A673 (cell line): ENCODE data around the gene TCF25. TPM values are rescaled to one million over a fixed set of nuclear protein-coding genes. Genes with fewer than 3 reads are reported as not detected.
A peak's percentile ranks its signal among the peaks of the same experiment; 100 is the strongest.

Experiments
- BruUV-seq: library from RNA; stranded (reverse); fragments of 400-500 nt; replicated peaks from 2 replicates; lab custom pipeline; 2021; lab: Mats Ljungman, UMichigan
- CTCF ChIA-PET: fragments of 300-600 bp; sonication (Branson Sonifier 250); formaldehyde crosslinking; loops from one replicate; lab custom pipeline; 2022; ENCODE audit warnings: antibody characterized with exemption; lab: Charles Lee
- POLR2A ChIA-PET: fragments of 300-600 bp; sonication (Branson Sonifier 250); formaldehyde crosslinking; loops from one replicate; lab custom pipeline; 2022; ENCODE audit warnings: antibody characterized with exemption; ENCODE audit not compliant: low non-redundant PET; lab: Charles Lee
- DNase-seq: peaks from one replicate; pipeline ENCODE4 v3.0.0-alpha.2; 2015; ENCODE audit warnings: low spot score
- H3K27ac ChIP-seq: fragments of 200-600 bp; sonication (generic); 2 replicates; pipeline ENCODE4 v1.5.1; 2016; ENCODE audit warnings: mixed run types, low read depth, mild to moderate bottlenecking, mixed read lengths, antibody characterized with exemption, low read length; ENCODE audit not compliant: poor library complexity, severe bottlenecking
- H3K27me3 ChIP-seq: fragments of 200-600 bp; sonication (generic); replicated peaks from 2 replicates; pipeline ENCODE4 v1.6.1; 2017; ENCODE audit warnings: mixed run types, low read depth, mild to moderate bottlenecking, mixed read lengths, antibody characterized with exemption, low read length; ENCODE audit not compliant: insufficient read depth, poor library complexity
- H3K36me3 ChIP-seq: fragments of 200-600 bp; sonication (generic); 2 replicates; pipeline ENCODE4 v1.6.1; 2016; ENCODE audit warnings: mixed run types, mild to moderate bottlenecking, mixed read lengths, antibody characterized with exemption, low read length; ENCODE audit not compliant: insufficient read depth, poor library complexity, severe bottlenecking
- H3K4me1 ChIP-seq: fragments of 200-600 bp; sonication (generic); 2 replicates; pipeline ENCODE4 v1.6.1; 2017; ENCODE audit warnings: mixed run types, mild to moderate bottlenecking, mixed read lengths, antibody characterized with exemption, low read length; ENCODE audit not compliant: insufficient read depth, poor library complexity, severe bottlenecking
- H3K4me3 ChIP-seq: fragments of 200-600 bp; sonication (generic); 2 replicates; pipeline ENCODE4 v1.5.1; 2016; ENCODE audit warnings: low read depth, mixed run types, mild to moderate bottlenecking, mixed read lengths, low read length; ENCODE audit not compliant: poor library complexity, severe bottlenecking
- H3K9me3 ChIP-seq: fragments of 200-600 bp; sonication (generic); 2 replicates; pipeline ENCODE4 v1.6.1; 2016; ENCODE audit warnings: mixed run types, low read depth, mild to moderate bottlenecking, mixed read lengths, antibody characterized with exemption, low read length; ENCODE audit not compliant: poor library complexity, severe bottlenecking
- EZH2 ChIP-seq: fragments of 200-600 bp; sonication (generic); IDR thresholded peaks from 2 replicates; pipeline ENCODE4 v1.6.1; 2017; ENCODE audit warnings: borderline replicate concordance, low read depth, mild to moderate bottlenecking, mixed read lengths, antibody characterized with exemption, low read length; ENCODE audit not compliant: poor library complexity, severe bottlenecking
- intact Hi-C: fragments of 100-400 bp; cut with micrococcal nuclease; formaldehyde crosslinking; loops from one replicate; pipeline ENCODE4 v1.10.0; 2022; ENCODE audit not compliant: unreplicated experiment
- total RNA-seq: library from RNA; stranded (reverse); gene quantifications from 2 replicates; pipeline ENCODE4 v1.2.3, GENCODE V29; 2021
- TF ChIP-seq, protein P1 (sequence below): fragments of 300-800, 200-600 bp; sonication (generic); conservative IDR thresholded peaks from 2 replicates; pipeline ENCODE4 v1.5.1; 2017; ENCODE audit warnings: low read depth, mild to moderate bottlenecking, antibody characterized with exemption, low read length, moderate library complexity, mixed read lengths

The TCF25 gene
- total RNA-seq, 1 experiment from 2014 or later: 190 TPM

- POLR2A ChIA-PET: no interaction called here
- no peak overlapping the region for H3K27ac ChIP-seq
- H3K9me3 ChIP-seq: no peaks in the 10 kb centered on the region
- H3K36me3 ChIP-seq: no peaks in the 10 kb centered on the region
- H3K27me3 ChIP-seq: no peaks in the 10 kb centered on the region
- H3K4me1 ChIP-seq: no peaks in the 10 kb centered on the region
- TF ChIP-seq, protein P1, sequence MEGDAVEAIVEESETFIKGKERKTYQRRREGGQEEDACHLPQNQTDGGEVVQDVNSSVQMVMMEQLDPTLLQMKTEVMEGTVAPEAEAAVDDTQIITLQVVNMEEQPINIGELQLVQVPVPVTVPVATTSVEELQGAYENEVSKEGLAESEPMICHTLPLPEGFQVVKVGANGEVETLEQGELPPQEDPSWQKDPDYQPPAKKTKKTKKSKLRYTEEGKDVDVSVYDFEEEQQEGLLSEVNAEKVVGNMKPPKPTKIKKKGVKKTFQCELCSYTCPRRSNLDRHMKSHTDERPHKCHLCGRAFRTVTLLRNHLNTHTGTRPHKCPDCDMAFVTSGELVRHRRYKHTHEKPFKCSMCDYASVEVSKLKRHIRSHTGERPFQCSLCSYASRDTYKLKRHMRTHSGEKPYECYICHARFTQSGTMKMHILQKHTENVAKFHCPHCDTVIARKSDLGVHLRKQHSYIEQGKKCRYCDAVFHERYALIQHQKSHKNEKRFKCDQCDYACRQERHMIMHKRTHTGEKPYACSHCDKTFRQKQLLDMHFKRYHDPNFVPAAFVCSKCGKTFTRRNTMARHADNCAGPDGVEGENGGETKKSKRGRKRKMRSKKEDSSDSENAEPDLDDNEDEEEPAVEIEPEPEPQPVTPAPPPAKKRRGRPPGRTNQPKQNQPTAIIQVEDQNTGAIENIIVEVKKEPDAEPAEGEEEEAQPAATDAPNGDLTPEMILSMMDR: no peak
- TF ChIP-seq EZH2: no peak
- H3K4me3 ChIP-seq: no peak overlapping the region
- intact Hi-C loops: no loop called here
- CTCF ChIA-PET: interaction anchor here (0.6 kb wide), 1 partner anchor 105 kb away, joined by 3 read pairs; no protein-coding TSS in a partner anchor
- no TSS peak for BruUV-seq
- no peak for DNase-seq
These were observed 14.3 kb upstream of the TCF25 start for GRCh38 chr16:89858973-89859614.

DNA sequence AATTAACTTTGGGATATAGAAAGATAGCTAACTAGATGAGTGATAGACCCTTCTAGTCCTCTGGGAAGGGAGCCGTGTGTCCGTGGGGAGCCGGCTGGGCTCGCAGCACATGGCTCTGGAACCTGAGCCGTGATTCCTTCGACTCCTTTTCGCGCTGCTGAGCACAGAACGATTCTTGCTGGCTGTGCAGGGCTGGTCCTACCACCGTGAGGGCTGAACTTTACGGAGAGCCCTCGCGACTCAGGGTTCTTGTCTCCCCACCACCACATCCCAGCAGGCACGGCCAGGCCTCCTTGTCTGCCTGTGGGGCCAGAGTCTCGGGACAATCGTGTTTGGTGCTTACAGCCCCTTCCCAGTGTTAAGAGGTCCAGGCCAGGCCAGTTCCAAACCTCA, 13.8 kb upstream of the TCF25 start:
- DNase-seq: no peak
- TF ChIP-seq, protein P1: no peak
- no peak for TF ChIP-seq EZH2
- BruUV-seq: no TSS peak
- ChIA-PET CTCF (interaction anchor here (0.6 kb wide), 1 partner anchor 104 kb away, joined by 3 read pairs; no protein-coding TSS in a partner anchor), POLR2A (no interaction called here)
- no peaks in the 10 kb centered on the region for H3K4me1 ChIP-seq
- H3K27ac ChIP-seq: no peak overlapping the region
- H3K9me3 ChIP-seq: no peaks in the 10 kb centered on the region
- H3K27me3 ChIP-seq: no peaks in the 10 kb centered on the region
- no peaks in the 10 kb centered on the region for H3K36me3 ChIP-seq
- intact Hi-C loops: loop anchor here (5.0 to 10.0 kb wide), 2 partner anchors 107 to 155 kb away; partner anchors contain the start of gene SPATA2L
- H3K4me3 ChIP-seq: no peak overlapping the region

GRCh38 chr16:89860747-89861304, 12.6 kb upstream of the TCF25 start:
- H3K27ac ChIP-seq: no peak overlapping the region
- no peaks in the 10 kb centered on the region for H3K9me3 ChIP-seq
- ChIA-PET CTCF (interaction anchor here (0.6 to 1.7 kb wide), 6 partner anchors 9 to 161 kb away, joined by 3 to 7 read pairs (median 4); partner anchors contain the start of gene TCF25), POLR2A (no interaction called here)
- DNase-seq: peak; percentile 61
- H3K27me3 ChIP-seq: no peaks in the 10 kb centered on the region
- BruUV-seq: no TSS peak
- intact Hi-C loops: loop anchor here (5.0 to 10.0 kb wide), 2 partner anchors 109 to 156 kb away; partner anchors contain the start of gene SPATA2L
- no peak for TF ChIP-seq EZH2
- TF ChIP-seq, protein P1: peak; percentile 96
- H3K4me1 ChIP-seq: no peaks in the 10 kb centered on the region
- H3K4me3 ChIP-seq: no peak overlapping the region
- no peaks in the 10 kb centered on the region for H3K36me3 ChIP-seq
